Measurements from ENCODE around the gene STAB2. TPM values are rescaled to one million over a fixed set of nuclear protein-coding genes. Genes with fewer than 3 reads are reported as not detected.

The STAB2 gene
- total RNA-seq, 2 donors from 2014 or later, result not detected

- no peak overlapping the region for H3K27ac Mint-ChIP-seq
- H3K4me1 Mint-ChIP-seq, result peaks cover 3% of the 10 kb centered on the region
- H3K4me3 Mint-ChIP-seq, result no peak overlapping the region
- peaks cover 8% of the 10 kb centered on the region for H3K27me3 Mint-ChIP-seq (ENCODE audit: insufficient read depth)
- WGBS, 2 experiments (ENCODE audit: insufficient coverage in 1 of 2, insufficient read length in 1 of 2), result 84 to 100% methylated on average over 2 of the region's 2 CpGs
- Histone ChIP-seq H3K9me3 (ENCODE audit: control insufficient read depth, low read length) (no peaks in the 10 kb centered on the region), H3K27ac (ENCODE audit: low read depth, low read length) (no peak overlapping the region), H3K36me3 (ENCODE audit: control insufficient read depth, insufficient read depth, low read length) (no peaks in the 10 kb centered on the region), H3K9ac (ENCODE audit: extremely low read depth, low read length, poor library complexity, severe bottlenecking) (no peak overlapping the region), H3K27me3 (ENCODE audit: control insufficient read depth, insufficient read depth, low read length, poor library complexity, severe bottlenecking) (no peaks in the 10 kb centered on the region), H3K4me1 (ENCODE audit: control insufficient read depth, insufficient read depth, low read length) (no peaks in the 10 kb centered on the region), H3K4me3 (ENCODE audit: low read length) (no peak overlapping the region)
- H3K36me3 Mint-ChIP-seq (ENCODE audit: low read depth), result no peaks in the 10 kb centered on the region
- no peak for DNase-seq
- no peaks in the 10 kb centered on the region for H3K9me3 Mint-ChIP-seq
- TF ChIP-seq, protein P1, sequence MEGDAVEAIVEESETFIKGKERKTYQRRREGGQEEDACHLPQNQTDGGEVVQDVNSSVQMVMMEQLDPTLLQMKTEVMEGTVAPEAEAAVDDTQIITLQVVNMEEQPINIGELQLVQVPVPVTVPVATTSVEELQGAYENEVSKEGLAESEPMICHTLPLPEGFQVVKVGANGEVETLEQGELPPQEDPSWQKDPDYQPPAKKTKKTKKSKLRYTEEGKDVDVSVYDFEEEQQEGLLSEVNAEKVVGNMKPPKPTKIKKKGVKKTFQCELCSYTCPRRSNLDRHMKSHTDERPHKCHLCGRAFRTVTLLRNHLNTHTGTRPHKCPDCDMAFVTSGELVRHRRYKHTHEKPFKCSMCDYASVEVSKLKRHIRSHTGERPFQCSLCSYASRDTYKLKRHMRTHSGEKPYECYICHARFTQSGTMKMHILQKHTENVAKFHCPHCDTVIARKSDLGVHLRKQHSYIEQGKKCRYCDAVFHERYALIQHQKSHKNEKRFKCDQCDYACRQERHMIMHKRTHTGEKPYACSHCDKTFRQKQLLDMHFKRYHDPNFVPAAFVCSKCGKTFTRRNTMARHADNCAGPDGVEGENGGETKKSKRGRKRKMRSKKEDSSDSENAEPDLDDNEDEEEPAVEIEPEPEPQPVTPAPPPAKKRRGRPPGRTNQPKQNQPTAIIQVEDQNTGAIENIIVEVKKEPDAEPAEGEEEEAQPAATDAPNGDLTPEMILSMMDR (conservative IDR thresholded peaks at IDR 0.05), result no peak
Measured at GRCh38 chr12:103664626-103665025, 77.6 kb downstream of the STAB2 start.

GRCh38 chr12:103665971-103666370 is 78.9 kb downstream of the STAB2 start:
- H3K27me3 ChIP-seq (ENCODE audit: control insufficient read depth, insufficient read depth, low read length, poor library complexity, severe bottlenecking), result no peaks in the 10 kb centered on the region
- H3K4me3 ChIP-seq (ENCODE audit: low read length), result no peak overlapping the region
- WGBS, 2 experiments (ENCODE audit: insufficient coverage in 1 of 2, insufficient read length in 1 of 2), result 48% methylated on average over 3 of the region's 5 CpGs; no CpG with 5 or more reads in 1 of the 2 experiments
- H3K9ac ChIP-seq (ENCODE audit: extremely low read depth, low read length, poor library complexity, severe bottlenecking), result no peak overlapping the region
- peak; percentile 72 for DNase-seq
- H3K27ac Mint-ChIP-seq, result no peak overlapping the region
- H3K36me3 ChIP-seq (ENCODE audit: control insufficient read depth, insufficient read depth, low read length), result no peaks in the 10 kb centered on the region
- H3K27ac ChIP-seq (ENCODE audit: low read depth, low read length), result no peak overlapping the region
- H3K9me3 Mint-ChIP-seq, result no peaks in the 10 kb centered on the region
- H3K4me1 ChIP-seq (ENCODE audit: control insufficient read depth, insufficient read depth, low read length), result no peaks in the 10 kb centered on the region
- peaks cover 11% of the 10 kb centered on the region for H3K4me1 Mint-ChIP-seq
- no peaks in the 10 kb centered on the region for H3K9me3 ChIP-seq (ENCODE audit: control insufficient read depth, low read length)
- no peaks in the 10 kb centered on the region for H3K36me3 Mint-ChIP-seq (ENCODE audit: low read depth)
- TF ChIP-seq, protein P1 (conservative IDR thresholded peaks at IDR 0.05), result no peak
- no peak overlapping the region for H3K4me3 Mint-ChIP-seq
- peaks cover 8% of the 10 kb centered on the region for H3K27me3 Mint-ChIP-seq (ENCODE audit: insufficient read depth)

DNA sequence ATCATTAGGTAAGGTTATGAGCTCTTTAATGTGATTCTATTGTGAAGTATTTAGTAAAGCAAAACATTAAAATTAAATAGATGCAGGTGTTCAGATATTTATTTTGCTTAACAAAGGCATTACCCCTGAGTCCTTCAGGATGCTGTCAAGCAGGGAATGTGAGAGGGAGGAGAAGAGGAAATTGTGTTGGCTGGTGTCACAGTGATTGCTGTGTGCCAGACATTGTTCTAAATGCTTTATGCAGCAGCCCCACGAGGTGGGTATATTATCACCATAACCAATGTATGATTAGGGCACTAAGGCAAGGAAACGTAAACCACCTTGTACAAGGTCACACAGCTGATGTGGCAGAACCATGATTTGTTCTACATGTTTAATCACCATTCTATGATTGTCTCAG is 80.1 kb downstream of the STAB2 start:
- TF ChIP-seq, protein P1 (conservative IDR thresholded peaks at IDR 0.05), result no peak
- Histone ChIP-seq H3K27ac (ENCODE audit: low read depth, low read length) (no peak overlapping the region), H3K4me1 (ENCODE audit: control insufficient read depth, insufficient read depth, low read length) (no peaks in the 10 kb centered on the region), H3K9ac (ENCODE audit: extremely low read depth, low read length, poor library complexity, severe bottlenecking) (no peak overlapping the region), H3K9me3 (ENCODE audit: control insufficient read depth, low read length) (no peaks in the 10 kb centered on the region), H3K4me3 (ENCODE audit: low read length) (no peak overlapping the region), H3K27me3 (ENCODE audit: control insufficient read depth, insufficient read depth, low read length, poor library complexity, severe bottlenecking) (no peaks in the 10 kb centered on the region), H3K36me3 (ENCODE audit: control insufficient read depth, insufficient read depth, low read length) (no peaks in the 10 kb centered on the region)
- WGBS, 2 experiments (ENCODE audit: insufficient coverage in 1 of 2, insufficient read length in 1 of 2), result 60 to 82% methylated on average over 1 to 2 of the region's 2 CpGs
- Mint-ChIP-seq H3K4me1 (peaks cover 11% of the 10 kb centered on the region), H3K27ac (no peak overlapping the region), H3K9me3 (no peaks in the 10 kb centered on the region), H3K27me3 (ENCODE audit: insufficient read depth) (peaks cover 4% of the 10 kb centered on the region), H3K36me3 (ENCODE audit: low read depth) (no peaks in the 10 kb centered on the region), H3K4me3 (no peak overlapping the region)
- no peak for DNase-seq

Measured in endodermal cell (in vitro differentiated cells).